ENCODE measurements around the gene CLK2. TPM values are rescaled to one million over a fixed set of nuclear protein-coding genes. Genes with fewer than 3 reads are reported as not detected.
A peak's percentile ranks its signal among the peaks of the same experiment; 100 is the strongest.

Gene CLK2
- total RNA-seq, 1 experiment from 2014 or later = 72.6 TPM

GRCh38 chr1:155261852-155262673 lies 11.2 kb downstream of the CLK2 start, which contains the start of gene SCAMP3:
Gene SCAMP3, minus strand, starts transcription at chr1:155262360. Its CDS starts 209 bp downstream, at chr1:155262151.
- CTCF ChIA-PET = interaction anchor here (1.5 to 1.7 kb wide), 2 partner anchors 11 to 62 kb away, joined by 3 to 13 read pairs; no protein-coding TSS in a partner anchor
- peak within 1 kb of the TSS; percentile 92 to 94 for H3K4me3 ChIP-seq (replicated peaks in 1 of 2; ENCODE audit: low read depth in 1 of 2, low read length in 2 of 2)
- no peak within 1 kb of the TSS for H2AFZ ChIP-seq (ENCODE audit: low read depth, low read length, poor library complexity, severe bottlenecking)
- no peaks in the 10 kb centered on the region for H3K27me3 ChIP-seq (ENCODE audit: insufficient read depth, low read length)
- peaks cover 39 to 47% of the 10 kb centered on the region in 2 experiments; a peak in 3 of 4 replicates for H3K36me3 ChIP-seq (ENCODE audit: control insufficient read depth in 1 of 2, insufficient read depth in 2 of 2, low read length in 2 of 2)
- H3K79me2 ChIP-seq (ENCODE audit: insufficient read depth, low read length) = peaks cover 17% of the 10 kb centered on the region
- H3K27ac ChIP-seq (ENCODE audit: low read depth, low read length) = peak within 1 kb of the TSS; percentile 68
- H3K9me2 ChIP-seq (ENCODE audit: insufficient read depth) = no peaks in the 10 kb centered on the region
- peak within 1 kb of the TSS; percentile 93 for H3K4me2 ChIP-seq (ENCODE audit: low read length)
- BruUV-seq (replicated peaks) = TSS peak; percentile 40
- RAD21 ChIA-PET (ENCODE audit: low non-redundant PET in 1 of 2, low total read pairs in 2 of 2, uncharacterized antibody in 2 of 2, unreplicated experiment in 2 of 2) = interaction anchor here (0.9 to 1.2 kb wide), 2 partner anchors 11 to 62 kb away, joined by 3 read pairs; no protein-coding TSS in a partner anchor
- intact Hi-C loops (cut with micrococcal nuclease) = no loop called here
- peaks cover 7 to 15% of the 10 kb centered on the region in 2 experiments; a peak in 3 of 4 replicates for H3K4me1 ChIP-seq (ENCODE audit: control insufficient read depth in 1 of 2, insufficient read depth in 2 of 2, low read length in 2 of 2)
- no peaks in the 10 kb centered on the region for H3K9me3 ChIP-seq (ENCODE audit: control insufficient read depth in 1 of 2, insufficient read depth in 1 of 2, low read depth in 1 of 2, low read length in 2 of 2)
- ATAC-seq (peak; percentile 95), DNase-seq (ENCODE audit: low read depth, low spot score) (peak; percentile 97)
- no peaks in the 10 kb centered on the region for H4K20me1 ChIP-seq (ENCODE audit: insufficient read depth)
- POLR2A ChIA-PET = interaction anchor here (1.0 to 2.1 kb wide), 2 partner anchors 11 kb away, joined by 3 to 19 read pairs; partner anchors contain the start of gene CLK2
- peak within 1 kb of the TSS; percentile 68 for H3K9ac ChIP-seq (ENCODE audit: low read length)
- peak; percentile 91 for TF ChIP-seq ZBTB33 (IDR thresholded peaks at IDR 0.05; ENCODE audit: extremely low read depth, insufficient replicate concordance, low read length)
- TF ChIP-seq YY1 (IDR thresholded peaks at IDR 0.05; ENCODE audit: extremely low read depth, insufficient replicate concordance, low read depth, low read length) = peak; percentile 67
- TF ChIP-seq SRF (IDR thresholded peaks at IDR 0.05; ENCODE audit: low read depth) = no peak
- TF ChIP-seq POLR2A (IDR thresholded peaks at IDR 0.05; ENCODE audit: borderline replicate concordance, extremely low read depth, insufficient read depth, insufficient read length) = peak; percentile 40
- no peak for TF ChIP-seq CTCF (IDR thresholded peaks at IDR 0.05 in 2 of 3, conservative IDR thresholded peaks at IDR 0.05 in 1 of 3; ENCODE audit: borderline replicate concordance in 1 of 3, insufficient read depth in 1 of 3, low read depth in 2 of 3, low read length in 2 of 3)
- TF ChIP-seq RAD21 (IDR thresholded peaks at IDR 0.05; ENCODE audit: low read depth) = no peak
- no peak for TF ChIP-seq CEBPB (IDR thresholded peaks at IDR 0.05; ENCODE audit: low read depth)
- TF ChIP-seq ZNF274 (IDR thresholded peaks at IDR 0.05; ENCODE audit: low read depth, low read length) = no peak
- peak; percentile 60 for TF ChIP-seq SIN3A (IDR thresholded peaks at IDR 0.05; ENCODE audit: low read depth)
- peak; percentile 95 for TF ChIP-seq MAX (IDR thresholded peaks at IDR 0.05)
- no peak for TF ChIP-seq FOSL1 (IDR thresholded peaks at IDR 0.05; ENCODE audit: low read depth)
- TF ChIP-seq SP1 (IDR thresholded peaks at IDR 0.05; ENCODE audit: low read depth) = peak; percentile 81
- peak; percentile 94 for TF ChIP-seq POLR2AphosphoS5 (IDR thresholded peaks at IDR 0.05; ENCODE audit: low read depth, low read length)
- no peak for TF ChIP-seq EZH2 (IDR thresholded peaks at IDR 0.05)
- no peak for TF ChIP-seq TCF7L2 (IDR thresholded peaks at IDR 0.05; ENCODE audit: borderline replicate concordance, extremely low read depth, insufficient read depth, insufficient read length)
- TF ChIP-seq ZFX (IDR thresholded peaks at IDR 0.05) = peak; percentile 56; the same call in 1 of the 2 replicates
- TF ChIP-seq ATF3 (IDR thresholded peaks at IDR 0.05) = no peak
